Astrocyte of the cerebellum (primary cell): Measurements from ENCODE around the gene SERPINE1.
"Not testable (repeated sequence)": the region's sequence is repeated elsewhere in the genome, so short reads cannot be mapped to it uniquely, and the experiment has no call there.

Source experiments
- DNase-seq: peaks from one replicate; pipeline ENCODE4 v3.0.0-alpha.2; 2011; ENCODE audit warnings: low read depth
- H3K4me3 ChIP-seq: 2 replicates; pipeline ENCODE4 v1.5.1; 2011; ENCODE audit warnings: mild to moderate bottlenecking, low read depth, low read length, moderate library complexity
- in situ Hi-C: cut with HindIII; loops from 2 replicates; pipeline ENCODE4 v1.10.0; 2017; ENCODE audit warnings: low sequenced_read_pairs
- TF ChIP-seq, protein P1 (sequence below): IDR thresholded peaks from 2 replicates; pipeline ENCODE4 v1.5.1; 2012; ENCODE audit warnings: low read length, low read depth, moderate library complexity, mild to moderate bottlenecking; ENCODE audit errors: missing control alignments

The SERPINE1 gene

DNA sequence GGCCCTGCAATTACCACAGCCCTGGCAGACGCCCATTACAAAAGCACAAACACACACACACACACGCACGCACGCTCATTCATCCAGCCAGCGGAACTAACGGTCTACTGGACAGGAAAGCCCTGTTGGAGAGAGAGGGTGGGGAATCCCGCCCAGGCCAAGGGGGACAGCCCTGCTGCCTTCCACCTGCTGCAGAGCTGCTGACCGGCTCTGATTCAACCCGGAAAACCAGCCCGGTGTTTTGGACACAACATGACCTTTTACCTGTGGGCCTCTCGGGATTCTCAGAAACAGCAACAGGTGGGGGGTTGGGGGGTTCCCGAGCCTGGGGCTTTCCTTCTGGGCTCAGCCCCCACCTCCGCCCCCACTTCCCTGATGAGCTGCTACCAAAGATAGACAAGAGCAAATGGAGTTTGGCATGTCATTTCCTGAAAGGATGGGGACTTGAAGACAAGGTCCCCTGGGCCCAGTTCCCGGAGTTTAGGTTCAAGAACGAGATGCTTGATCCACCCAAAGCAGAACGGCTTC, 18.5 kb upstream of the SERPINE1 start:
- H3K4me3 ChIP-seq = no peak overlapping the region
- TF ChIP-seq, protein P1, sequence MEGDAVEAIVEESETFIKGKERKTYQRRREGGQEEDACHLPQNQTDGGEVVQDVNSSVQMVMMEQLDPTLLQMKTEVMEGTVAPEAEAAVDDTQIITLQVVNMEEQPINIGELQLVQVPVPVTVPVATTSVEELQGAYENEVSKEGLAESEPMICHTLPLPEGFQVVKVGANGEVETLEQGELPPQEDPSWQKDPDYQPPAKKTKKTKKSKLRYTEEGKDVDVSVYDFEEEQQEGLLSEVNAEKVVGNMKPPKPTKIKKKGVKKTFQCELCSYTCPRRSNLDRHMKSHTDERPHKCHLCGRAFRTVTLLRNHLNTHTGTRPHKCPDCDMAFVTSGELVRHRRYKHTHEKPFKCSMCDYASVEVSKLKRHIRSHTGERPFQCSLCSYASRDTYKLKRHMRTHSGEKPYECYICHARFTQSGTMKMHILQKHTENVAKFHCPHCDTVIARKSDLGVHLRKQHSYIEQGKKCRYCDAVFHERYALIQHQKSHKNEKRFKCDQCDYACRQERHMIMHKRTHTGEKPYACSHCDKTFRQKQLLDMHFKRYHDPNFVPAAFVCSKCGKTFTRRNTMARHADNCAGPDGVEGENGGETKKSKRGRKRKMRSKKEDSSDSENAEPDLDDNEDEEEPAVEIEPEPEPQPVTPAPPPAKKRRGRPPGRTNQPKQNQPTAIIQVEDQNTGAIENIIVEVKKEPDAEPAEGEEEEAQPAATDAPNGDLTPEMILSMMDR = no peak
- in situ Hi-C loops = no loop called here
- no peak for DNase-seq

DNA sequence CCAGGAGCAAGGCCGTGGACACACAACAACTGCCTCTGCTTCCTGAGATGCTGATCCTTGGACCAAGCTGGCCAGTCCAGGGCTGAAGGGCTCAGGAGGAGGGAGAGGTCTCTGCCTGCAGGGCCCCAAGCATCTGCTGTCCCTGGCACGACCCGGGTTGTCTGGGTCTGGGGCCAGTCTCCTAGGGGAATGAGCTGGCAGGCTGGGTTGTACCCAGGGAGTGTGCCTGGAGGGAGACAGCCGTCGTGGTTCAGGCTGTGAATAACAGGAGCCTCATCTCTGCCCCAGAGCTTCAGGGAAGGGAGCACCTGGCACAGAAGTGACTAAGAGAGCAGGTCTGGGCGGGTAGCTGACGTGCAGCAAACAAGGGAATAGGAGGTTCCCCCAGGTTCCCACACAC, 17.9 kb upstream of the SERPINE1 start:
- TF ChIP-seq, protein P1 = no peak
- H3K4me3 ChIP-seq = no peak overlapping the region
- no peak for DNase-seq
- in situ Hi-C loops = no loop called here

DNA sequence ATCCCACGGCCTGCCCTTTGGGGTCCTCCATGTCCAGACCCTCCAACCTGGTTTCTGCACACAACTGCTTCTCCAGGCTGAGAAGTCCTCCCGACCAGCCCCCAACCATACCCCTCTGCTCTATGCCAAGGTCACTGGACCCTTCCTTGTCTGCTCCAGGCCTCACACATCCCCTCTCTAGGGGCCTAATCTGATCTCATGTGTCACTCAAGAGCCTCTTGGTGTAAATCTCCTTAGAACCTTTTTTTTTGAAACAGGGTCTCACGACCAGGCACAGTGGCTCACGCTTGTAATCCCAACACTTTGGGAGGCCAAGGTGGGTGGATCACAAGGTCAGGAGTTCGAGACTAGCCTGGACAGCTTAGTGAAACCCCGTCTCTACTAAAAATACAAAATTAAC, 17.5 kb upstream of the SERPINE1 start:
- TF ChIP-seq, protein P1 = no peak
- no peak for DNase-seq
- in situ Hi-C loops = no loop called here
- H3K4me3 ChIP-seq = no peak overlapping the region

DNA sequence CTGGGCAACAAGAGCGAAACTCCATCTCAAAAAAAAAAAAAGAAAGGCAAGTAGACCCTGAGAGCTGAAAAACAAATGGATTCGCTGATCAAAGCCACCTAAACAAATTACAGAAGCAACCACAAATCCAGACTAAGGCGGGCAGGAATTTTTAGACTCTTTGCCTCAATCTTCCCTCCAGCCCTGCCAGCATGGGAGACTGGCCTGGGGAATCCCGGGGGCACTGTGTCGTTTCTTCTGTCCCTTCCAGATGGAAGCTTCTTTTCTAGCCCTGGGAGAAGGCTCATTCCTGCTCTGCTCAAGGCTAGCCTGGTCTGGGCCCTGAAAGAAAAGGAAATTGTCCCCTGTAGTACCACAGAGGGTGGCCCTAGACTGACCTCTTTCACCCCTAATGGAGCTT, 15.6 kb upstream of the SERPINE1 start:
- in situ Hi-C loops = no loop called here
- TF ChIP-seq, protein P1 = no peak
- DNase-seq = no peak
- H3K4me3 ChIP-seq = no peak overlapping the region

DNA sequence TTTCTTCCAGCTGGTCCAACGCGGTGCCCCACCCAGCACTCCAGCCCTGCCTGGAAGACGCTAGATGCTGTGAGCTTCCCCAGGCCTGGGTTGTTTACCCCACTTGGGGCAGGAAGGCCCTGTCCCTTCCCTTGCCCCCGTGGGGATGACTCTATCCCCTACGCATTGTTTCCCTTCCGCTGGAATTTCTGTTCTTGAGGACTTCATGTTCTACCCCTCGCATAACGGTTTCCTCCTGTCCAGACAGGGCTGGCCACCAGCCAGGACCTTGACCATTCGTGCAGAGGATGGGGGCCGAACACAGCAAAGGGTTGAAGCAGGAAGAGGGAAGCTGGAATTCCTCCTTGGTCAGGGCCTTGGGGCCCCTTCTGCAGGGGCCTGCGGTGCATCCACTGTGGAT, 14.7 kb upstream of the SERPINE1 start:
- in situ Hi-C loops = no loop called here
- no peak for DNase-seq
- no peak overlapping the region for H3K4me3 ChIP-seq
- TF ChIP-seq, protein P1 = no peak

DNA sequence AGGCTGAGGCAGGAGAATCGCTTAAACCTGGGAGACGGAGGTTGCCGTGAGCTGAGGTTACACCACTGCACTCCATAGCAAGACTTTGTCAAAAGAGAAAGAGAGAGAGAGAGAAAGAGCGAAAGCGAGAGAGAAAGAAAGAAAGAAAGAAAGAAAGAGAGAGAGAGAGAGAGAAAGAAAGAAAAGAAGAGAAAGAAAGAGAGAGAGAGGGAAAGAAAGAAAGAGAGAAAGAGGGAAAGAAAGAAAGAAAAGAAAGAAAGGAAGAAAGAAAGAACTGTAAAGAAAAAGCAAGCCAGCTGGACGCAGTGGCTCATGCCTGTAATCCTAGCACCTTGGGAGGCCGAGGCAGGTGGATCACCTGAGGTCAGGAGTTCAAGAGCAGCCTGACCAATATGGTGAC, 13.8 kb upstream of the SERPINE1 start:
- H3K4me3 ChIP-seq, in situ Hi-C loops, DNase-seq: not testable (repeated sequence)

DNA sequence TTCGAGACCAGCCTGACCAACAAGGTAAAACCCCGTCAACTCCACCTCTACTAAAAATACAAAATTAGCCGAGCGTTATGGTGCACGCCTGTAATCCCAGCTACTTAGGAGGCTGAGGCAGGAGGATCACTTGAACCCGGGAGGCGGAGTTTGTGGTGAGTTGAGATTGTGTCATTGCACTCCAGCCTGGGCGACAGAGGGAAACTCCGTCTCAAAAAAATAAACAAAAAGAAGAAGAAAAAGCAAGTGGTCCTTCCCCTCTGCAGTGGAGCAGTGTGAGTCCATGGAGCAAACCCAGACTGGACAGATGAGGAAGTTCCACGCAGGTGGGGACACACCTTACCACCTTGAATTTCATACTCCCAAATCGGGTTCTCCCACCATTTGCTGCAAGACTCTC, 13.1 kb upstream of the SERPINE1 start:
- no peak overlapping the region for H3K4me3 ChIP-seq
- DNase-seq = no peak
- in situ Hi-C loops = no loop called here
- TF ChIP-seq, protein P1 = no peak
